Midbrain (tissue), 1 donor: ENCODE measurements around the gene ITGA7.

Source experiments
- DNase-seq: peaks from one replicate; lab custom pipeline; 2025; lab: John Stamatoyannopoulos, UW

ITGA7 gene

DNA sequence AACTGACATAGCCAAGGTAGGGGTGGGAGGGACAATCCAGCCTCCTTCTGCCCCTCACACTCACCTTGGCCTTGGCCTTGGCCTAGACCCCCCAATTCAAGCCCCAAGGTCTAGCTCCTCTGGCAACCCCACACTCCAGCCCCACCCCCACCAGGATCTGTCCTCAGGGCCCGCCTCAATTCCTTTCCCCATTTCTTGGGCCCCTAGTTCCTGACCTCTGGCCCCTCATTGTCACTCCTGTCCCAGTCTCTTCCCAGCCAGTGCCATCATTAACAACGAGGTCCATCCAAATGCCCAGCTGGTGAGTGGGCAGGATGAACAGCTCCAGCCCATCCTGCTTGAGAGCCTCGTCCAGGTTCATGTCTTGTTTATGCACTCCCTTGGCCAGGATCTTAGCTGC is 28.4 kb upstream of the ITGA7 start:
- no peak for DNase-seq

- no peak for DNase-seq
These were observed 26.9 kb upstream of the ITGA7 start for GRCh38 chr12:55734595-55734994.

DNA sequence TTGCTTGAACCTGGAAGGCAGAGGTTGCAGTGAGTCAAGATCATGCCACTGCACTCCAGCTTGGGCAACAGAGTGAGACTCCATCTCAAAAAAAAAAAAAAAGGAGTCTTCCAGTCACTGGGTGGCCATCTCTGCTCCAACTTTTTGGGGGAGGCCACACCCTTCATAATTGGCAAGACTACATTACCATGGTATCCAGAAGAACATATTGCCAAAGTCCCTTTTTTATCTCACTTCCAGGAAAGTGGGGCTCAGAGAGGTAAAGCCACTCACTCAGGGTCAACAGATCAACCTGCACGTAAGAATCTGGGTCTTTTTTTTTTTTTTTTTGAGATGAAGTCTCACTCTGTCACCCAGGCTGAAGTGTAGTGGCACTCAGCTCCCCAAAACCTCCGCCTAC is 26.2 kb upstream of the ITGA7 start:
- no peak for DNase-seq

DNA sequence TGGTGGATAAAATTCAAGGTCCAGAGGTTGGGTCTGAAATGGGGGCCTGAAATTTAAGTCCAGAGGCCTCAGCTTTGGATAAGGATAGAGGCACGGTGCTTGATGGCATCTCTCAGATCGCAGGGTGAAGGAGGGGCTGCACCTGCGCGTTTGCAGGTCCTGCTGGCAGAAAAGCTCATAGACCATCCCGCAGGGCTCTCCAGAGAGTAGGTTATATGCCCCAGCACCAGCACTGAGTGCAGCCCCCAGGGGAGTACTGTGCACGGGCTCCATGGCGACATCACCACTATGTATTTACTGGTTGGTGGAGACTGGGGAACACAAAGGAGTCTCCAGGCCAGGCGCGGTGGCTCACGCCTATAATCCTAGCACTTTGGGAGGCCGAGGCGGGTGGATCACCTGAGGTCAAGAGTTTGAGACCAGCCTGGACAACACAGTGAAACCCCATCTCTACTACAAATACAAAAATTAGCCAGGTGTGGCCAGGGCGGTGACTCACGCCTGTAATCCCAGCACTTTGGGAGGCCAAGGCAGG is 25.4 kb upstream of the ITGA7 start:
- DNase-seq = no peak

GRCh38 chr12:55732288-55732687 is 24.6 kb upstream of the ITGA7 start:
- DNase-seq = no peak

GRCh38 chr12:55729819-55730818 is 22.4 kb upstream of the ITGA7 start:
- peak; percentile 63 for DNase-seq

GRCh38 chr12:55728939-55729818 is 21.5 kb upstream of the ITGA7 start, which contains the start of gene CD63:
CD63 (minus strand) TSS chr12:55729009; CDS start chr12:55728341, 668 bp downstream.
- peak; percentile 90 for DNase-seq

DNA sequence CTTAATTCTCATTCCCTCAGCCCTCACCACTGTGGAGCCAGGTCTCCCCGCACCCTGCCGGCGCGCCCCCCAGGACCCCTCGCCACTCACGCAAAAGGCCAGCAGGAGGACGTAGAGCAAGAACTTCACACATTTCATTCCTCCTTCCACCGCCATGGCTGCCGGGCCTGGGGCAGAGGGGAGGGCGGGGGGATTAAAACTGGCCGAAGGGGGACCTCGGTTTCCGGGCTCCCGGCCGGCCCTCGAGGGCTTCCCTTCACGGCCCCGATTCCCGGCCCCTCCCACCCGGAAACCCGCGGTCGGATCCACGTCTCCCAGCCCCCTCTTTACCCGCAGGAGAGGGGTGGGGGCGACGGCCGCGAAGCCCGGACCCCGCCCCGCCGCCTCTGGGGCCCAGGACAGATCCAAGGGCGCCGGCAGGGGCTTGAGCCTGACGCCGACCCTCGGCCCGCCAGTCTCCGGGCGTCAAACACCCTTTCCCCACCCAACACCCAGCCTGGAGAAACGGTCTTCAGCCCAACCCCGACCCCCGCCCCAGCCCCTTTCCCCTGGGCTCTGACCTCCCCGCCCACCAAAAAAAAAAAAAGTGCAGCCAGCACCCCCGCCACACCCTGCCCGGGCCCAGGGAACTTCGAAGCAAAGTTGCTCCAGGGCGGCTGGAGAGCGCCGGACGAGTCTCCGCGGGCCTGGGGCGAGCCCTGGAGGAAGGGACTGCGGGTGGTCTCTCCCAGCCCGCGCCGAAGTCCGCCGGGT is 20.7 kb upstream of the ITGA7 start:
- DNase-seq = peak; percentile 75

GRCh38 chr12:55727643-55728185 is 20.0 kb upstream of the ITGA7 start:
- DNase-seq = no peak

DNA sequence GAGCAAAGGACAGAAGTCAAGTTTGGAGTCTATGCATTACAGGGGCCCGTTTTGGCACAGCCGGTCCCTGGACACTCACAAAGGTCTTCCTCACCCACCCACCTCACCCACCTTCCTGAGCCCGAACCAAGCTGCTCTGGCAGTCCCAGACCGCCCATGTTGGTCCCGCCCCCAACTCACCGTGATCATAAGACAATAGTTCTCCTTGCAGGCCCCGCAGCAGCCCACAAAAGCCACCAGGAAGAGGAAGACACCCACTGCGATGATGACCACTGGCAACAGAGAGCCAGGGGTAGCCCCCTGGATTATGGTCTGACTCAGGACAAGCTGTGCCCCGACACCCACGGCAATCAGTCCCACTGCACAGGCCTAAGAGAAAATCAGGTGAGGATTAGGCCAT is 19.3 kb upstream of the ITGA7 start:
- DNase-seq = no peak

- no peak for DNase-seq
These were observed 17.9 kb upstream of the ITGA7 start for GRCh38 chr12:55725556-55725955.

DNA sequence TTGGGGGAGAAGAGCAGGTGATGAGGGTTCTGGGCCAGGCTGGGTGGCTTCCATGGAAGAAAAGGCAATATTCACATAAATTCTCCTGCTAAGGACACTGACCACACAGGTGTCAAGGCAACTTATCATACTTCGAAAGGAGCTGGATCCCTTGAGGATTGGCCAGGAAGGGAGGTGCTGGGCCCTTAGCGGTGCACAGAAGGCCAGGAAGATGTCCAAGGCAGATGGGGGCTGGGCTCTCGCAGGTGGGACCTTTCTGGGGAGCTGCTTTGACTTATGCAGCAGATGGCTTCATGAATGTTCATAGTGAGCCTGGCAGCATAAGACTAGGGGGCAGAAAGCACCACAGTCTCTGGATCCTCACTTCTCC is 17.2 kb upstream of the ITGA7 start:
- DNase-seq = no peak

- peak; percentile 63 for DNase-seq
These were observed 16.7 kb upstream of the ITGA7 start for GRCh38 chr12:55724226-55724939.

DNA sequence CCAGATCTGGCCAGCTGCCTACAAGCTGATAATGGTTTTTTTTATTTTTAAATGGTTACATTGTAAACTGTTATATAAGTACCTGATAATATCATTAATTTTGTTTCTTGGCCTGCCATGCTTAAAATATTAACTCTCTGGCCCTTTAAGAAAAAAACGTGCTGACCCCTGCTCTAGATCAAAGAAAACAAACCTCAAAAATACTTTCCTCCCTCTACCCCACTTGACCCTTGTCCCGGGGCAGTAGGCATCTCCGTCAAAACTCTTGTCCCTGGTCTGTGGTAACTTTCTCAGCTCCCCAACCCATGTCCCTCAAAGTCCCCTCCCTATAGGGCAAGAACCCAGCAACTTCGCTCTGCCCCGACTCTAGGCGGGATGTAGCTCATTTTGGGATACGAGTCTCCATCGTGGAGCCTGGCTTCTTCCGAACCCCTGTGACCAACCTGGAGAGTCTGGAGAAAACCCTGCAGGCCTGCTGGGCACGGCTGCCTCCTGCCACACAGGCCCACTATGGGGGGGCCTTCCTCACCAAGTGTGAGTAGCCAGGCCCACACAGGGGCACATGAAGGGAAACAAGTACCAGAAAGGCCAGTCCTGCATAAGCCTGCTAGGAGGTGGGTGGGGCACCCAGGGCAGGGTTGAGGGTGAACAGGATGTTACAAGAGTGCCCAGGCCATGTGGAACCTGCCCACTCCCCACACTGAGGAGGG is 16.0 kb upstream of the ITGA7 start:
- DNase-seq = no peak

GRCh38 chr12:55722948-55723347 is 15.2 kb upstream of the ITGA7 start:
- no peak for DNase-seq

DNA sequence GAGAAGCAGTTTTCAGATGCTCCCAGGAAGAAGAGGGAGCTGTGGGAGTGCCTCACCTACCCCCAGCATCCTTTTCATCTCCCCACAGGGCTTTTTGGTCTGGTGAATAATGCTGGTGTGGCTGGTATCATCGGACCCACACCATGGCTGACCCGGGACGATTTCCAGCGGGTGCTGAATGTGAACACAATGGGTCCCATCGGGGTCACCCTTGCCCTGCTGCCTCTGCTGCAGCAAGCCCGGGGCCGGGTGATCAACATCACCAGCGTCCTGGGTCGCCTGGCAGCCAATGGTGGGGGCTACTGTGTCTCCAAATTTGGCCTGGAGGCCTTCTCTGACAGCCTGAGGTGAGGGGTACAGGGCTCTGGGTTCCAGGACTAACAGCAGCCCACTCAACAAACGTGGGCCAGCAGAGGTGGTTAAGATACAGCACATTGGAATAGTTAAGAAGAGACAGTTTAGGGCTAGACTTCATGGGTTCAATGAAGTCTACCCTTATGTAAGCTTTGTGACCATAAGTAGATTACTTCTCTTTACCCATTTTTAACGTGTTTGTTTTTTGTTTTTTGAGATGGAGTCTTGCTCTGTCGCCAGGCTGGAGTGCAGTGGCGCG is 14.0 kb upstream of the ITGA7 start:
- no peak for DNase-seq

- peak; percentile 59 for DNase-seq
These were observed 13.3 kb upstream of the ITGA7 start for GRCh38 chr12:55720894-55721444.

GRCh38 chr12:55720071-55720564 is 12.4 kb upstream of the ITGA7 start, which contains the start of gene RDH5:
RDH5 (plus strand) TSS chr12:55720393; CDS start chr12:55721185, 792 bp downstream.
- peak; percentile 37 for DNase-seq

DNA sequence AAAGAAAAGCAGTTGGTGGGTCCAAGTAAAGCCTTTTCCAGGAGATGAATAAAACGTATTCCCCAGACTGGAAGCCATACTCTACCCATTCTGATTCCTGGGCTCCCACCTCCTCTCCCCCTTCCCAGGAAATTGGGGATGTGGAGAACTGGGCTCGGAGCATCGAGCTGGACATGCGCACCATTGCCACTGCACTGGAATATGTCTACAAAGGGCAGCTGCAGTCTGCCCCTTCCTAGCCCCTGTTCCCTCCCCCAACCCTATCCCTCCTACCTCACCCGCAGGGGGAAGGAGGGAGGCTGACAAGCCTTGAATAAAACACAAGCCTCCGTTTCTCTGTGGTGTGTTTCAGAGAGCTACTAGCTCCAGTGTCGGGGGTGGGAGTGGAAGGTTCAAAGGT is 11.7 kb upstream of the ITGA7 start:
- no peak for DNase-seq
